ENCODE data around the gene NPSR1. TPM values are rescaled to one million over a fixed set of nuclear protein-coding genes. Genes with fewer than 3 reads are reported as not detected.
"Not testable (repeated sequence)": the region's sequence is repeated elsewhere in the genome, so short reads cannot be mapped to it uniquely, and the experiment has no call there.

The NPSR1 gene, protein sequence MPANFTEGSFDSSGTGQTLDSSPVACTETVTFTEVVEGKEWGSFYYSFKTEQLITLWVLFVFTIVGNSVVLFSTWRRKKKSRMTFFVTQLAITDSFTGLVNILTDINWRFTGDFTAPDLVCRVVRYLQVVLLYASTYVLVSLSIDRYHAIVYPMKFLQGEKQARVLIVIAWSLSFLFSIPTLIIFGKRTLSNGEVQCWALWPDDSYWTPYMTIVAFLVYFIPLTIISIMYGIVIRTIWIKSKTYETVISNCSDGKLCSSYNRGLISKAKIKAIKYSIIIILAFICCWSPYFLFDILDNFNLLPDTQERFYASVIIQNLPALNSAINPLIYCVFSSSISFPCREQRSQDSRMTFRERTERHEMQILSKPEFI
- total RNA-seq = not detected
- not detected for polyA plus RNA-seq

DNA sequence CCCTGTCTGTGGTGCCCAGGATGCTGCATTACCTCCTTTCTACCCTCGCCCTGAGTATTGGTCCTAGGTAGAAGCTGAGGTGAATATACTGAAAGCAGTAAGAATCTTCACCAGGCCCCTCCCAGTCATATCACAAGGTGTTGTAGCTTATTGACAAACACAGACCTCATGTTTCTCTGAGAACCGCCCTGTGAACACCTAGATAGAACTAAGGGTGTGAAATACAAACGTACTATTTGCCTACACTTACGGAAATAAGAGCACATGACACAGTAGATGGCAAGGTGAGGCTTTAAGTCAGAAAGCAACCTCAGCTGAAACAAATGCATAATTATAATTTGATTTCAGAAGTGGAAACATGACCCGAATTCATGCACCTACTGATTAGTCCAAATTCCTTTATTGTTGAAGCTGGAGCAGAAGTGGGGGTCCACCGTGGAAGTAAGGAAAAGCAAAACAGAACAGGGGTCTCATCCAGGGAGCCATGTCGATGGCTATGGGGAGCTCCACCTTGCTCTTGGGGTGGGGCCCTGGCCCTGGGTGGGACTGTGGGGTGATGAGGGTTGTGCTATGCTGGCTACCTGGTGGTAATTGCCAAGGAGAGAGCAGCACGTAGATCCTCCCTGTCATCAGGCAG is at the start of gene NPSR1:
NPSR1 (plus strand) TSS at position 587 of the 637 bp plus-strand sequence. CDS start 195 bp downstream, outside the sequence.
- H3K27ac Mint-ChIP-seq = no peak within 1 kb of the TSS
- ATAC-seq (ENCODE audit: low read depth in 2 of 2) (no peak), DNase-seq (no peak)
- no peaks in the 10 kb centered on the region for H3K36me3 ChIP-seq (ENCODE audit: control insufficient read depth, insufficient read depth, low read length)
- H3K27me3 Mint-ChIP-seq = peaks cover 8% of the 10 kb centered on the region
- H3K9me3 ChIP-seq (ENCODE audit: control insufficient read depth in 2 of 2, low read length in 2 of 2) = no peaks in the 10 kb centered on the region
- no peaks in the 10 kb centered on the region for H3K27me3 ChIP-seq (ENCODE audit: control insufficient read depth, insufficient read depth, low read length)
- H3K4me3 Mint-ChIP-seq = no peak within 1 kb of the TSS
- H3K9me3 Mint-ChIP-seq = peaks cover 0 to 3% (median 0%) of the 10 kb centered on the region in 7 donors
- H3K27ac ChIP-seq (ENCODE audit: insufficient read depth, low read length, poor library complexity, severe bottlenecking) = no peak within 1 kb of the TSS
- H3K36me3 Mint-ChIP-seq = no peaks in the 10 kb centered on the region
- no peaks in the 10 kb centered on the region for H3K4me1 Mint-ChIP-seq
- H3K4me1 ChIP-seq (ENCODE audit: control insufficient read depth, insufficient read depth, low read length, poor library complexity, severe bottlenecking) = no peaks in the 10 kb centered on the region
- no peak within 1 kb of the TSS for H3K4me3 ChIP-seq (ENCODE audit: low read depth, low read length)

DNA sequence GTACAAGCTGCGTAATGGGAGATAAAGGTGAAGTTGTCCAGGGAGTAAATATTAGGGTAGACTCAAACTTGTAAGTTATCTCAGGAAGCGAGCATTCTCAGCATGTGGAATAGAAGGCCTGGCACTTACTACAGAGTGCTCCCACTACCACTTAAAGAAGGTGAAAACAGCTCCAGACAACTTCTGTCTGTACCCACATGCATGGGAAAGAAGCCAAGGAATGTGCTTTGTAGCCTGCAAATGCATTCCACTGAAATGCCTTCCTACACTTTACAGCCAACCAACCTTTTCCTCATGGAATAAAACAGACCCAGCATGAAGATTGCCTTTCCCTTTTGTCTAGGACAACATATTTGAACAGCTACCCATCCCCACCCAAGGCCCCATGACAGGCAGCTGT is 45.4 kb upstream of the NPSR1 start:
- H3K27me3 ChIP-seq (ENCODE audit: control insufficient read depth, insufficient read depth, low read length) = no peaks in the 10 kb centered on the region
- no peak overlapping the region for H3K4me3 ChIP-seq (ENCODE audit: low read depth, low read length)
- H3K4me1 ChIP-seq (ENCODE audit: control insufficient read depth, insufficient read depth, low read length, poor library complexity, severe bottlenecking) = no peaks in the 10 kb centered on the region
- H3K27ac ChIP-seq (ENCODE audit: insufficient read depth, low read length, poor library complexity, severe bottlenecking) = no peak overlapping the region
- H3K9me3 ChIP-seq (ENCODE audit: control insufficient read depth in 2 of 2, low read length in 2 of 2) = no peaks in the 10 kb centered on the region
- no peak for ATAC-seq (ENCODE audit: low read depth in 2 of 2)
- Mint-ChIP-seq H3K4me3 (no peak overlapping the region), H3K27me3 (no peaks in the 10 kb centered on the region), H3K9me3 (peaks cover 0 to 3% (median 0%) of the 10 kb centered on the region in 7 donors), H3K4me1 (no peaks in the 10 kb centered on the region), H3K27ac (no peak overlapping the region), H3K36me3 (no peaks in the 10 kb centered on the region)
- no peaks in the 10 kb centered on the region for H3K36me3 ChIP-seq (ENCODE audit: control insufficient read depth, insufficient read depth, low read length)
- no peak for DNase-seq

DNA sequence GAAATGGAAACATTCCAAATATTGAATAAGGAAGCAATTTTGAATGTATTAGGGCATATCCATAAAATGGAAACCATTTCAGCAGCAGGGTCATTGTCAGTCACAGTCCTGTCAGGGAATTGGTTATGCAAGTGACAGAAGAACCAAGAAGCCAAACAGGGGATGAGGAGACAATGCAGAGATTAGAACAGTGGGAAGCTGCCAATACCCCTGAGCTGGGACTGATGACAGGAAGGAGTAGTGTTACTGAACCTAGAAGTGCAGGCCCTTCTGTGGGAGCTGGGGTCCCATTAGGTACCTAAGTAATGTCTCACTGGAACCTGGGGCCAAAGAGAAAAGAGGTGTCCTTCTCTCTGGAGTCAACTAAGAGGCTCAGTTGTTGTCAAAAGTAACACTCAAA is 37.6 kb upstream of the NPSR1 start:
- Mint-ChIP-seq H3K4me1 (no peaks in the 10 kb centered on the region), H3K27me3 (no peaks in the 10 kb centered on the region), H3K36me3 (no peaks in the 10 kb centered on the region), H3K27ac (no peak overlapping the region), H3K9me3 (peaks cover 0 to 3% (median 0%) of the 10 kb centered on the region in 7 donors), H3K4me3 (peak overlapping the region in 1 of 4 donors; percentile 70)
- Histone ChIP-seq H3K4me3 (ENCODE audit: low read depth, low read length) (no peak overlapping the region), H3K36me3 (ENCODE audit: control insufficient read depth, insufficient read depth, low read length) (no peaks in the 10 kb centered on the region), H3K27ac (ENCODE audit: insufficient read depth, low read length, poor library complexity, severe bottlenecking) (no peak overlapping the region), H3K9me3 (ENCODE audit: control insufficient read depth in 2 of 2, low read length in 2 of 2) (no peaks in the 10 kb centered on the region), H3K4me1 (ENCODE audit: control insufficient read depth, insufficient read depth, low read length, poor library complexity, severe bottlenecking) (no peaks in the 10 kb centered on the region), H3K27me3 (ENCODE audit: control insufficient read depth, insufficient read depth, low read length) (no peaks in the 10 kb centered on the region)
- ATAC-seq (ENCODE audit: low read depth in 2 of 2) (no peak), DNase-seq (no peak)

DNA sequence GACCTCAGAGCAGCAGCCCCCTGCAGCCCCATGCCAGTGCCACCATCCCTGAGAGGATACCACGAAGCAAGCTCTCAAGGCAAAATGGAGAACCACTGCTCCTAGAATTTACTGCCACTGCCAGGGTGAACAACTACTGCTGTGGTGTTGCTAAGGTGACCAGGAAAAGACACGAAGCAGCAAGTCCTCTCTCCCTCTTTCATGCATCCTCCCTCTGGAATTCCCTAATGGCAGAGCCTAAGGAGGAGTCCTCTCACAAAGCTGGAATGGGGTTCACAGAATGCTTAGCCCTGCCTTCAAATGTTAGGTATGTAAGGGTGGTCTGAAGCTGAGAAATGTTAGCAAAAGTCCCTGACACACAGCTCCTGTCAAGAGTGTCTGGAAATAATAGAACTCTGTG is 35.8 kb upstream of the NPSR1 start:
- no peaks in the 10 kb centered on the region for H3K4me1 ChIP-seq (ENCODE audit: control insufficient read depth, insufficient read depth, low read length, poor library complexity, severe bottlenecking)
- Mint-ChIP-seq H3K36me3 (no peaks in the 10 kb centered on the region), H3K9me3 (peaks cover 0 to 3% (median 0%) of the 10 kb centered on the region in 7 donors), H3K4me1 (no peaks in the 10 kb centered on the region), H3K27ac (no peak overlapping the region), H3K27me3 (no peaks in the 10 kb centered on the region), H3K4me3 (no peak overlapping the region)
- H3K36me3 ChIP-seq (ENCODE audit: control insufficient read depth, insufficient read depth, low read length) = no peaks in the 10 kb centered on the region
- no peak overlapping the region for H3K4me3 ChIP-seq (ENCODE audit: low read depth, low read length)
- no peak overlapping the region for H3K27ac ChIP-seq (ENCODE audit: insufficient read depth, low read length, poor library complexity, severe bottlenecking)
- H3K27me3 ChIP-seq (ENCODE audit: control insufficient read depth, insufficient read depth, low read length) = no peaks in the 10 kb centered on the region
- ATAC-seq (ENCODE audit: low read depth in 2 of 2) (no peak), DNase-seq (no peak)
- H3K9me3 ChIP-seq (ENCODE audit: control insufficient read depth in 2 of 2, low read length in 2 of 2) = no peaks in the 10 kb centered on the region

DNA sequence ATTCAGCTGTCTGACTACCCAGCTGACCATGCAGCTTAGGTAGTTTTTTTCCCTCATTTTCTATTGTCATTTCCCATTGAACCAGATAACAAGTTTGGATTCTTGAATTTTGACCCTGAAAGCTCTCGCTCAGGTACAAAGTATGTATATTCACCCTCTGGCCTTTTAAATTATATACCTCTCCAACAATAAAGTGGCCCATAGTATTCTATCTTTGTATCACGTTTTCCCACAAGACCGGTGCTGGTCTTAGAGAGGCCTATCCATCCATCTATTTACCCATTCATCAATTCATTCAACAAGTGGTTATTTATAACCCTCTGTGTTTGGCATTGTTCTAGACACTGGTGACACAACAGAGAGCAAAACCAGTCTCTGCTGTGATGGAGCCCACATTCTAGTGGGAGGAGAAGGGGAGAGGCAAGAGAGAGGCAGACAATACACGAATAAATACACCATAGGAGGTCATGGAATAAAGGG is 35.2 kb upstream of the NPSR1 start:
- Histone ChIP-seq H3K4me3 (ENCODE audit: low read depth, low read length) (no peak overlapping the region), H3K9me3 (ENCODE audit: control insufficient read depth in 2 of 2, low read length in 2 of 2) (no peaks in the 10 kb centered on the region), H3K36me3 (ENCODE audit: control insufficient read depth, insufficient read depth, low read length) (no peaks in the 10 kb centered on the region), H3K27ac (ENCODE audit: insufficient read depth, low read length, poor library complexity, severe bottlenecking) (no peak overlapping the region), H3K27me3 (ENCODE audit: control insufficient read depth, insufficient read depth, low read length) (no peaks in the 10 kb centered on the region), H3K4me1 (ENCODE audit: control insufficient read depth, insufficient read depth, low read length, poor library complexity, severe bottlenecking) (no peaks in the 10 kb centered on the region)
- H3K27ac Mint-ChIP-seq = no peak overlapping the region
- H3K36me3 Mint-ChIP-seq = no peaks in the 10 kb centered on the region
- DNase-seq (no peak), ATAC-seq (ENCODE audit: low read depth in 2 of 2) (no peak)
- no peaks in the 10 kb centered on the region for H3K27me3 Mint-ChIP-seq
- peaks cover 0 to 3% (median 0%) of the 10 kb centered on the region in 7 donors for H3K9me3 Mint-ChIP-seq
- no peaks in the 10 kb centered on the region for H3K4me1 Mint-ChIP-seq
- H3K4me3 Mint-ChIP-seq = no peak overlapping the region

DNA sequence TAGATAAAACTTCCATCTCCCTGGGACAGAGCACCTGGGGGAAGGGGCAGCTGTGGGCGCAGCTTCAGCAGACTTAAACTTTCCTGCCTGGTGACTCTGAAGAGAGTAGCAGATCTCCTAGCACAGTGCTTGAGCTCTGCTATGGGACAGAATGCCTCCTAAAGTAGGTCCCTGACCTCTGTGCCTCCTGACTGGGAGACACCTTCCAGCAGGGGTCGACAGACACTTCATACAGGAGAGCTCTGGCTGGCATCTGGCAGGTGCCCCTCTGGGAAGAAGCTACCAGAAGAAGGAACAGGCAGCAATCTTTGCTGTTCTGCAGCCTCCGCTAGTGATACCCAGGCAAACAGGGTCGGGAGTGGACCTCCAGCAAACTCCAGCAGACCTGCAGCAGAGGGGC is 29.4 kb upstream of the NPSR1 start:
- H3K27me3 Mint-ChIP-seq; H3K4me1 ChIP-seq (ENCODE audit: control insufficient read depth, insufficient read depth, low read length, poor library complexity, severe bottlenecking); H3K27ac ChIP-seq (ENCODE audit: insufficient read depth, low read length, poor library complexity, severe bottlenecking); H3K27me3 ChIP-seq (ENCODE audit: control insufficient read depth, insufficient read depth, low read length); H3K36me3 Mint-ChIP-seq; H3K9me3 ChIP-seq (ENCODE audit: control insufficient read depth in 2 of 2, low read length in 2 of 2); H3K4me1 Mint-ChIP-seq; DNase-seq; H3K9me3 Mint-ChIP-seq; H3K27ac Mint-ChIP-seq; H3K4me3 Mint-ChIP-seq; ATAC-seq (ENCODE audit: low read depth in 2 of 2); H3K36me3 ChIP-seq (ENCODE audit: control insufficient read depth, insufficient read depth, low read length); H3K4me3 ChIP-seq (ENCODE audit: low read depth, low read length): not testable (repeated sequence)

DNA sequence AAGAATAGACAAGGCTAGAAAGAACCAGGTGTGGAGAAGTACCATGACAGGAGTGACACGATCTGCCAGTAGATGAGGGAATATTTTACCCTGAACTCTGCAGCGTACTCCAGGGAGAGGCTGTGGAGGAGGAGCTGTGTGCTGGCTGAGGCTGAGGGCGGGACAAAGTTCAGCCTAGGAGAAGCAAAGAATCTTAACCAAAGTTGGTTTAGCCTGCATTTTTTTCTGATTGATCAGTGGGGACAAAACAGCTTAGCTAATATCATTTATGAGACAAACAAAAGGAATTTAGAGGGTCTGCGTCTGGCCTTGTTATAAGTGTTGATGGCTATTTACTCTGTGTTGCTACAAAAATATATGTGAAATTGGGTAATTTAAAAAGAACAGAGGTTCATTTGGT is 5.2 kb upstream of the NPSR1 start:
- no peak for ATAC-seq (ENCODE audit: low read depth in 2 of 2)

More for the DNA sequence above, 5.2 kb upstream of the NPSR1 start:
- H3K36me3 Mint-ChIP-seq = no peaks in the 10 kb centered on the region
- no peaks in the 10 kb centered on the region for H3K4me1 Mint-ChIP-seq
- no peak overlapping the region for H3K4me3 Mint-ChIP-seq
- no peak overlapping the region for H3K27ac ChIP-seq (ENCODE audit: insufficient read depth, low read length, poor library complexity, severe bottlenecking)
- no peaks in the 10 kb centered on the region for H3K27me3 Mint-ChIP-seq
- no peaks in the 10 kb centered on the region for H3K4me1 ChIP-seq (ENCODE audit: control insufficient read depth, insufficient read depth, low read length, poor library complexity, severe bottlenecking)
- no peaks in the 10 kb centered on the region for H3K36me3 ChIP-seq (ENCODE audit: control insufficient read depth, insufficient read depth, low read length)
- peaks cover 0 to 4% (median 0%) of the 10 kb centered on the region in 7 donors for H3K9me3 Mint-ChIP-seq
- H3K27me3 ChIP-seq (ENCODE audit: control insufficient read depth, insufficient read depth, low read length) = no peaks in the 10 kb centered on the region
- no peak for DNase-seq
- no peak overlapping the region for H3K4me3 ChIP-seq (ENCODE audit: low read depth, low read length)
- no peaks in the 10 kb centered on the region for H3K9me3 ChIP-seq (ENCODE audit: control insufficient read depth in 2 of 2, low read length in 2 of 2)
- H3K27ac Mint-ChIP-seq = no peak overlapping the region
